NCI-H510A (cell line): ENCODE data around the gene ATF5.

Source experiments
- DNase-seq: peaks from one replicate; lab custom pipeline; 2025; lab: John Stamatoyannopoulos, UW

Gene ATF5, protein sequence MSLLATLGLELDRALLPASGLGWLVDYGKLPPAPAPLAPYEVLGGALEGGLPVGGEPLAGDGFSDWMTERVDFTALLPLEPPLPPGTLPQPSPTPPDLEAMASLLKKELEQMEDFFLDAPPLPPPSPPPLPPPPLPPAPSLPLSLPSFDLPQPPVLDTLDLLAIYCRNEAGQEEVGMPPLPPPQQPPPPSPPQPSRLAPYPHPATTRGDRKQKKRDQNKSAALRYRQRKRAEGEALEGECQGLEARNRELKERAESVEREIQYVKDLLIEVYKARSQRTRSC

DNA sequence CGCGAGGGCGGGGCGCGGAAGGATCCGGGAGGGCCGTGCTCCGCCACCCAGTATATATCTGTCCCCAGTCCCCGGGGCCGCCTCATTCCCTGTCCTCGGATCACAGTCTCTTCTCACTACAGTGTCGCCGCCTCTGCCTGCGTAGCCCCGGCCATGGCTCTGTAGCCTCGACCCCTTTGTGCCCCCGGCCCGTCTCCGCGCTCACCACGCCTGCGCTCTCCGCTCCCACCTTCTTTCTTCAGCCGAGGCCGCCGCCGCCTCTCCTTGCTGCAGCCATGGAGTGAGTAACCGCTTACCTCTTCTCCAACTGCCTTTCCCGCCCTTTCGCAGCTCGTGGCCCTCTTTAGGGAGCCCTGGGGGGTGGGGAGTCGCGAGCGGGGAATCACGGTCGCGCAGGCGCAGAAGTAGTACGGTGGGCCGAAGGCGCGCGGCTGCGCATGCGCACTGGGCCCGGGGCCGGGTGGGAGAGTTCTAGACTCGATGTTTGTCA, at the start of gene ATF5, which contains the start of gene NUP62:
ATF5 (plus strand) TSS at position 85 of the 490 bp plus-strand sequence. CDS start 1,646 bp downstream, outside the sequence.
NUP62 (minus strand) TSS at position 384 of the 490 bp plus-strand sequence. CDS start 19,697 bp downstream, outside the sequence.
- DNase-seq: peak; percentile 75

DNA sequence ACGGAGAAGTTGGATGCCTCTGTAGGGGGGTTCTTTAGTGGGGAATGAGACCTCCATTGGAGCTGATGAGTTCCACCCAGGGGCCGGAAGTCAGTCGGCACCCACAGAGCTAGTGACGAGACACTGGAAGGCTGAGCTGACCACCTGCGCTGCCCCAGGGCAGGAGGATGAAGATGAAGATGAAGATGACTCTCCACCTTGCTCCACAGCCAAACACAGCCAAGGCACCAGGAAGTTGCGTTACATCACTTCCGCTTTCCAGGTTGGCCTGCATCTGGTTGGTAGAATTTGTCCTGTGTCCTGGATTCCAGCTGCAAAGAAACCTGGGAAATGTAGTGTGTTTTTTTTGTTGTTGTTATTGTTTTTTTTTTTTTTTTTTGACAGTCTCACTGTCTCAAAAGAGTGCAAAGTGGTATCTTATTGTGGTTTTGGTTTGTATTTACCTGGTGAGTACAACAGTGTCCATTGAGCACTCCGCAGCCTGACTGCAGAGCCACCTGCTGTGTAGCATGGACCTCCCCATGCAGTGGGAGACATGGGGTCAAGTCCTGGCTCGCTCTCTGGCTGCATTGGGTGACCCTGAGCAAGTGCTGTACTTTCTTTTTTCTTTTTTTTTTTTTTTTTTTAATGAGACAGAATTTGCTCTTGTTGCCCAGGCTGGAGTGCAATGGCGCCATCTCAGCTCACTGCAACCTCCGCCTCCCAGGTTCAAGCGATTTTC, 49.6 kb upstream of the ATF5 start:
- DNase-seq: no peak

DNA sequence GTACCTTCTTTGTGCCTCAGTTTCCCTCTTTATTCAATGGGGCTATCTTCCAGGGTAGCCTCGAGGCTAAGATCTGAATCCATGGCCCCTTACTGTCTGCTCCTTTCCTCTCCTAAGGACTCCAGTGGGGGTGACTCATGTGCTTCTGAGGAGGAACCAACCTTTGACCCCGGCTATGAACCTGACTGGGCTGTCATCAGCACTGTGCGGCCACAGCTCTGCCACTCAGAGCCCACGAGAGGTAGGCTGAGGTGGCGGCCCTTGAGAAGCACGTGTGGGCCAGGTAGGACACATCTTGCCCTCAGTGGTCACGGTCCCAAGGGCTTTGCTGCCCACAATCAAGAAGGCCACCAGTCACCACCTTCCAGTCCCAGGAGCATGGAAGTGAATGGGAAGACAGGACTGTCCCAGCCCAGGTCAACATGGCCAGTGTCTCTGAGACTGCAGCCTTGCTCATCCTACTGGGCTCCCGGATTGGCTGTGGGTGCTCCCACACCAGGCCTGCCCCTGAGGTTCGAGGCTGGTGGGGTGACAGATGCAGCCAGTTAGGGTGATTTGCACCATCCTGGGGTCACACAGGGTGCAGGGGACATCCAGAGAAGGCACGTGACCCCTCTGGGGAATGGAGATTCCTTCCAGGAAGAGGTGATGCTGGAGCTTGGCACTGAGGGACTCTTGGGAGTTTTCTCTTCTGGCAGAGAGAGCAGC, 48.7 kb upstream of the ATF5 start:
- DNase-seq: no peak

DNA sequence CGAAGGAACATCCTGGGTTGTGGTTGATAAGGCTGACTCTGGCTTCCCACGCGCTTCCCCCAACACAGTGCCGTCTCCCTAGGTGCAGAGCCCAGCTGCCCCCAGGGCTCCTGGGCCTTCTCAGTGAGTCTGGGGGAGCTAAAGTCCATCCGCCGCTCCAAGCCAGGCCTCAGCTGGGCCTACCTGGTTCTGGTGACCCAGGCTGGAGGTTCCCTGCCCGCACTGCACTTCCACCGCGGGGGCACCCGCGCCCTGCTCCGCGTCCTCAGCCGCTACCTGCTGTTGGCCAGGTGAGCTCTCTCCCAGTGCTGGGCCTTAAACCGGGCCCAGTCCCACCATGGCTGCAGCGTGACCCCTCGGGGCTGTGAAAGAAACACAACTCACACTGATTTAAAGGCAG, 47.8 kb upstream of the ATF5 start:
- no peak for DNase-seq

DNA sequence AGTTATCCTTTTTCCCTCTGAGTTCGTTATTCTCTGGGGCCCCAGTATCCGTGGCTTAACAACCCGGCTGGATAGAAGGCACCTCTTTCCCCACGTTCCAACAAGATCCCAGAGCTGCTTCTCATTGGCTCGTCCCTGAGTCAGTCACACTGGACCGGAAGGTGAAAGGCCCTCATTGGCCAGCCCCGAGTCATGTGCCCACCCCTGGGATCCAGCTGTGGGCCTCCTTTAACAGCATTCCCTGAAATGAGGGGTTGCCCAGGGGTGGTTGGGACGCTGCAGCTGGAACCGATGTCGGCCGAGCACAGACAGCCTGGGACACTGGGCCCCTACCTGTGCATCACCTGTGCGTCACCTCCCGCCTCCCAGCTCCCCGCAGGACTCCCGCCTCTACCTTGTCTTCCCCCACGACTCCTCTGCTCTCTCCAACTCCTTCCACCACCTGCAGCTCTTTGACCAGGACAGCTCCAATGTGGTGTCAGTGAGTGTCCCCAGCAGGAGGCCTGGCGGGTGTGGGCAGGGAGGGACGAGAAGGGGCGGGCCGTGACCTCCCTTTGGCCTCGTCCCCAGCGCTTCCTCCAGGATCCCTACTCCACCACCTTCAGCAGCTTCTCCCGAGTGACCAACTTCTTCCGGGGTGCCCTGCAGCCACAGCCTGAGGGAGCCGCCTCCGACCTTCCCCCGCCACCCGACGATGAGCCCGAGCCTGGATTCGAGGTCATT, 47.2 kb upstream of the ATF5 start:
- DNase-seq: no peak

DNA sequence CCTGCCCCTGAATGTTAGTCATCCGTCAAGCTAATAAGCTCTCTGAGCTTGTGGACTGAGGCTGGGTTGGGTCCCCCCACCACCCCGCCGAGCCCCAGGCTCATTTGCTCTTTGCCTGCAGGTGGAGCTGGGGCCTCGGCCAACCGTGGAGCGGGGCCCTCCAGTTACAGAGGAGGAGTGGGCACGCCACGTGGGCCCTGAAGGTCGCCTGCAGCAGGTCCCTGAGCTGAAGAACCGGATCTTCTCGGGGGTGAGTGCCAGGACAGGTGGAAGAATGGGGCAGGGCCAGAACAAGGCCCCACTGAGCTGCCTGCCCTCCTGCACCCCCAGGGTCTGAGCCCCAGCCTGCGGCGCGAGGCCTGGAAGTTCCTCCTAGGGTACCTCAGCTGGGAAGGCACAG, 46.4 kb upstream of the ATF5 start:
- no peak for DNase-seq

DNA sequence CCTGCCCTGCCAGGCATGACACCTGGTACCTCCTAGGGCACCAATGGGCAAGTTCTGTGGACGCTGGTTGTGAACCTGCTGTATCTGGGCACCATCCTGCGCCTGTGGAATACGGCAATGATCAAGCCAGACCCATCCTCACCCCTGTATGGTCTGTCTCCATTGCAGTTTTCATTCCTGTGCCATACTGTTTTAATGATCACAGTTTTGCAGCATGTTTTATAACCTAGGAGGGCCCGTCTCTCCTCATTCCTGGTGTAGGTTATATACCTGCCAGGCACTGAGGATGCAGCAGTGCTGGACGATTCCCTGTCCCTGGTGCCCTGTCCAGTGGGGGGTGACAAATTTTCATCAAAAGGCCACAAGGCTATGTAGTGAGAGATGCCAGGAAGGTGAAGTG, 45.9 kb upstream of the ATF5 start:
- no peak for DNase-seq

DNA sequence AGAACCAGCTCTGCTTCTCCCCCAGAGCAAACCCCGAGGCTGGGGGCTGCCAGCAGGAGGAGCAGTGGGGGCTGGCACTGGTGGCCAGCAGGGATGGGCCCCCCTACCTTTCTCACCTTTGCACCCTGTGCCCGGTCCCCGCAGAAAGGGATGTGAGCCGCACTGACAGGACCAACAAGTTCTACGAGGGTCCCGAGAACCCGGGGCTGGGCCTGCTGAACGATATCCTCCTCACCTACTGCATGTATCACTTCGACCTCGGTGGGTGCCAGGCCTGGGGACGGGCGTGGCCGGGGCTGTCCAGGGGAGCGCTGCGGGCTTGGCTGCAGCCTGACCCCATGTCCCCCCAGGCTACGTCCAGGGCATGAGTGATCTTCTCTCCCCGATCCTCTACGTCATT, 44.9 kb upstream of the ATF5 start:
- no peak for DNase-seq

DNA sequence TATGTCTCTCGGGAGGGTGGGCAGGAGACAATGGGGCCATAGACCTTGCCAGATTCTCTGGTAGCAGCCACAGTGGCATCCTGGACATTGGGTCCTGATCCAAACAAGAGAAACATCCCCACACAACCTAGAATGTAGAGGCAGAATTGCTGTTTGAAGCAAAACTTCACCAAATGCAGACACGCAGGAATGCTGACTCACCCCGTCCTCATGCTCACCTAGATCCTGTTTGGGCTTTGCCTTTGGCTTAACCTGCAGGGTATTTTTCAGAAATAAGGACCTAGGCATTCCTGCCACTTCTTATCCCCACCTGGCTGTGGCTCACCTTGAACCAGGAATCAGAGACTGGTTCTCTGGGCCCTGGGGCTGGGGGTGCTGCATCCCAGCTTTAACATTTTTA, 44.2 kb upstream of the ATF5 start:
- no peak for DNase-seq

DNA sequence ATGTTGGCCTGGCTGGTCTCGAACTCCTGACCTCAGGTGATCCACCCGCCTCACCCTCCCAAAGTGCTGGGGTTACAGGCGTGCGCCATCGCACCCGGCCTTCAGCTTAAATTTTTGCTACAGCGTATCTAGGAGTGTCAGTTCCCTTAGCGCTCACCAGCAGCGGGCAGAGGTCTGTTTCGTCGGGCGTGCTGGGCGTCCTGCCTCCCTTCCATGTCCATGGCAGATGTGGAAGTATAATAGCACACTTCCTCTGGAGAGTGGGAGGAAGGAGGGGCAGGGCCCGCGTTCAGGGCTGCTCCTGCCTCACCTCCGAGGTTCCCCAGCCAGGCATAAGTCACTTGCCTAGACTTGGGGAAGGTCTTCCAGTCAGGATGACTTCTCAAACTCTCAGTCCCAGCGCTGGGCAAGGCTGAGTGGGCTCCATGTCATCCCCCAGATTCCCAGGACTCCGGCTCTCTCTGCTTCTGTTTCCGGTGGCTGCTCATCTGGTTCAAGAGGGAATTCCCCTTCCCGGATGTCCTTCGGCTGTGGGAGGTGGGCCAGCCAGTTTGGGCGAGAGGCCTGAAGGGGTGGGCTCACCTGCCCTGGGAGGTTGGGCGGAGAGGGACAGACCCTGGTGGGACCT, 41.9 kb upstream of the ATF5 start:
- no peak for DNase-seq

DNA sequence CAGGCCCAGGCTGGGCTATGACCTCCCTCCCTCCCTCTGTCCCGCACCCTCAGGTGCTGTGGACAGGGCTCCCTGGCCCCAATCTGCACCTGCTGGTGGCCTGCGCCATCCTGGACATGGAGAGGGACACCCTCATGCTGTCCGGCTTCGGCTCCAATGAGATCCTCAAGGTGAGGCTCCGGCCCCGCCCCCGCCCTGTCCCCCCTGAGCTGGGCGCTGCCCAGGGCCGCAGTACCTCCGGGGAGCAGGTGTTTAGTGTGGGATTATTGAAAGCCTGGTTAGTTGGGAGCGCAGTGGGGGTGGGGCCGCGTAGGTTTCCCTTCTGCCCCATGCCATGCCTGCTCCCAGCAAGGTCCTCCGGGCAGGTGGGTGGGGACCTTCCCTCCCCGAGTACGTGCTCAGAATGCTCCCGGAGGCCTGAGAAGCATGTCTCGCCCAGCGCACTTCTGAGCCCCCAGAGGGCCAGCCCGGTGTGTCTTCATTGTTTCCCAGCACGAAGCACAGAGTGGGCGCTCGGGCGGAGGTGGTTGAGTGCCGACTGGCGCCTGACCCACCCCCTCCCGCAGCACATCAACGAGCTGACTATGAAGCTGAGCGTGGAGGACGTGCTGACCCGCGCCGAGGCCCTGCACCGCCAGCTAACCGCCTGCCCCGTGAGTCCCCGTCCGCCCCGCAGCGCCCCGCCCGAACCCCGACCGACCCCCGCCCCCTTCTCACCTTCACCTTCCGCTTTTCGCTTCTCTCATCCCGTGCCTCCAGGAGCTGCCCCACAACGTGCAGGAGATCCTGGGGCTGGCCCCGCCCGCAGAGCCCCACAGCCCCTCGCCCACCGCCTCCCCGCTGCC, 41.1 kb upstream of the ATF5 start:
- DNase-seq: peak; percentile 32

DNA sequence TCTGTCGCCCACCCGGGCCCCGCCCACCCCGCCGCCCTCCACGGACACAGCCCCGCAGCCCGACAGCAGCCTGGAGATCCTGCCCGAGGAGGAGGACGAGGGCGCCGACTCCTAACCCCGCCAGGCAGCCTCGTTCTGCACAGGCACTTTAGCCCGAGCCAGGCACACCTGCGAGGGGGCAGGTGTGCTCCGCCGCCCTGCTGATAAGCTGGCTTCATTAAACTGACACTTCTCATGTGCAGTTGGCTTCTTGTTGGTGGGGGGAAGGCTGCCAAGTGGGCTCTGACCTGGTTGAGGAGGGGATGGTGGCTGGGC, 40.5 kb upstream of the ATF5 start:
- peak; percentile 40 for DNase-seq

DNA sequence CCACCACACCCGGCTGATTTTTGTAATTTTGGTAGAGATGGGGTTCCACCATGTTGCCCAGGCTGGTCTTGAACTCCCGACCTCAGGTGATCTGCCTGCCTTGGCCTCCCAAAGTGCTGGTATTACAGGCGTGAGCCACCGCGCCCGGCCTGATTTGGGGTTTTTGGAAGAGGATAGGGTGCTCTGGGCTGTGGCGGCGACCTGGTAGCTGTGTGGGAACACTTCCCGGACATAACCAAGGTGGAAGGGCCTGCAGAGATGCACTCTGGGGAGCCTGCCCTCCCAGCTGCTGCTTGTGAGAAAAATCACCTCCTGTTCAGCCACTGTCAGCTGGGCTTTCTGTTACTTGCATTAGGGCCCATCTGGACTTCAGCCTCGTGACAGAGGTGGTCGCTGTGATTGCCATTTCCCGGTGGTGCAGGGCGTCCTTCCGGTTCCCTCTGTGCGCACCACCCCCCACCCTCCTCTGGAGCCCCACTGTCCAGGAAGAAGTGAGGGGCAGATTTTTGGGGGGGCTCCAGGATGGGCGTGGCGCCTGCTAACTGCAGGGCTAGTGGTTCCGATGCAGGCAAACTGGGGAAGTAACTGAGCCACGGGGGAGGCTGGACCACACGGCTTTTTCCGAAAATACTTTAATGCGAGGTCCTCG, 39.8 kb upstream of the ATF5 start:
- no peak for DNase-seq

DNA sequence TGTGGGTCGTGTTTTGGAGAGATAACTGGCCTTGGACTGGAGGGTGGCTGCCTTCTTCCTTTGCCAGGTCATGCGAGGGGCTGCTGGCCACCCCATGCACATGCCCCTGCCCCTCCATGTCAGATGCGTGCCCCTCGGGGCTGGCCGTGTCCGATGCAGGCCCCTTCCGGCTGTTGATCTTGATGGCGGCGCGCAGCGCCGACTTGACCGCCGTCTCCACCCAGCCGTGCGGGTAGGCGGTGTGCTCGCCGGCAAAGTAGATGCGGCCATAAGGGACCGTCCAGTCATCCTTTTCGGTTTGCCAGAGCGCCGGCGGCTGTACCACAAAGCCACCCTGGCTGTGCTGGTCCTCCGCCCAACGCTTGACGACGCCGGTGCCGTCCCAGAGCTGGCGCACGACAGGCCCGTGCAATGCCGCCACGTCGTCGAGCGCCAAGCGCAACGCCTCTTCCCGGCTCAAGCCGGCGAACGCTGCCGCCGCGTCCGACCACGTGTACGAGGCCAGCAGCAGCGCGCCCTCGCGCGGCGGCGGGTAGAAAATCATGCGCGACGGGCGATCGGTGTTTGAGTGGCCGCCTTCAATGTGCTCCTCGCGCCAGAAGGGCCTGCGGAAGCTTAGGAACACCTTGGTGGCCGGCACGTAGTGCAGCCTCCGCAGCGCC, 39.2 kb upstream of the ATF5 start:
- no peak for DNase-seq

DNA sequence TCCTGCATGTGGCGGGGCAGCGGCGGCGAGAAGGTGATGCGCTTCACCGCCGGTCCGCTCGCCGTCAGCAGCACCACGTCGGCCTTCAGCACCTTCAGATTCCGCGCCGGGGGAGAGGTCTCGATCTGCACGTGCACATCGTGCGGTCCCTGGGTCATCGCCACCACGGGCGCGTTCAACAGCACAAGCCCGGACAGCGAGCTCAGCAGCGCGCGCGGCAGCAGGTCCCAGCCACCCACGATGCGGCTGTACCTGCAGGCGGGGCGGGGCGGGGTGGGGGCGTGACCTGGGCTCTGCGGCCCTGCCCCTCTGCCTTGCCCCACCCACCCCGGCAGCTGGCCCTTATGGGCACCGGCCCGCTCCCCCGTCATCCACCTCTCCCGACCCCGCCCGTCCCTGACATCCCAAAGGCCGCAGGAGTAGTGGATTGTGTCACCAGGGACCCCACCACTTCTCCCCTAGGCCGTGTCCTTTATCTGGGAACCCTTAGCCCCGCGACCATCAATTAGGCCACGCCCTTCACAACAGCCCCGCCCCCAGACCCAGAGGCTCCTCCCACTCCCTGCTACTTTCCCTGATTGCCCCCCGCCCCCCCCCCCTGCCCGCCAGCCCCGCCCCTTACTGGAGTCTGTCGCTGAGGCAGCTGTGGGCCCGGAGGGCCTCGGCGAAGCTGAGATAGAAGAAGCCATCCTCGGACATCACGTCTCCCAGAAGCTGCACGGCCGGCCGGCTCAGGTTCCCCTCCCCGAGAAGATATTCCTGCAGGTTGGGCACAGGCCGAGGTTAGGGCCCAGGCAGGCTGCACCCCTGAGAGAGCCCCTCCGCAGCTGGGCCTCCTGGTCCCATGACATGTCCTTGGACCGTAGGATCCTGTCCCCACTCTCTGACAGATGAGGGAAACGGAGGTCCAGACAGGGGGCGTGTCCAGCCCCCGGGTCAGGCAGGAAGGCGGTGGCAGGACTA, 38.4 kb upstream of the ATF5 start:
- DNase-seq: no peak

DNA sequence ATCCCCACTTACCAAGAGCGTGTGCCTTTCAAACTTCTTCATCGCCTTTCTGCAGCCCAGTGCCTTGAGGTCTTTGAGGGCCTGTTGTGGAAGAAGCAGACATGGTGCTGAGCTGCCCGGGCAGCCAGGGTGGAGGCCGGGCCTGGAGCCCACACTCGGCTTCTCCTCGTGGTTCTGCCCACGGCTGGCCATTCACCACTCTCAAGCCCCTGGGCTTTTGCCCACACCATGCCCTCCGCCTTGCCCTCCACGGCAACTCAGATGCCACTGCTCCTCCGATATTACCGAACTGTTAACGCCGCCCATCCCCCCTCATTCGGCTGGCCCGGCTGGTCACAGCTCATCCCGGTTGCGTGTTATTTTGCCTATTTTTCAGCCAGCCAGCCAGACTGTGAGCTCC, 37.6 kb upstream of the ATF5 start:
- DNase-seq: no peak

DNA sequence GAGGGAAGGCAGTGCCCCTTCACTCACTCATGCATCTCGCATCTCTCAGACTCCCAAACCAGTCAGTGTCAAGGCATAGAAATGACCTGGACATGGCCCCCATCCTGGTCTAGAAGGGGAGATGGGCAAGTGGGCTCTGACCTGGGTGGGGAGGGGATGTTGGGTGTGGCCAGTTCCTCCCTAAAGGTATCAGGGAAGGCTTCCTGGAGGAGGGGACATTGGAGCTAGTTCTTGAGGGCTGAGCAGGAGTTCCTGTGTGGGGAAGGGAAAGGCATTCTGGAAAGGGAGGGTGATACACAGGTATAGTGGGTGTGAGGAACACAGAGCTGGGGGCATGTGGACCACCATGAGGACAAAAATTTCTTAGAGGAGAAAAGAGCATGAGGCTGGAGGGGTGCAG, 36.3 kb upstream of the ATF5 start:
- no peak for DNase-seq

DNA sequence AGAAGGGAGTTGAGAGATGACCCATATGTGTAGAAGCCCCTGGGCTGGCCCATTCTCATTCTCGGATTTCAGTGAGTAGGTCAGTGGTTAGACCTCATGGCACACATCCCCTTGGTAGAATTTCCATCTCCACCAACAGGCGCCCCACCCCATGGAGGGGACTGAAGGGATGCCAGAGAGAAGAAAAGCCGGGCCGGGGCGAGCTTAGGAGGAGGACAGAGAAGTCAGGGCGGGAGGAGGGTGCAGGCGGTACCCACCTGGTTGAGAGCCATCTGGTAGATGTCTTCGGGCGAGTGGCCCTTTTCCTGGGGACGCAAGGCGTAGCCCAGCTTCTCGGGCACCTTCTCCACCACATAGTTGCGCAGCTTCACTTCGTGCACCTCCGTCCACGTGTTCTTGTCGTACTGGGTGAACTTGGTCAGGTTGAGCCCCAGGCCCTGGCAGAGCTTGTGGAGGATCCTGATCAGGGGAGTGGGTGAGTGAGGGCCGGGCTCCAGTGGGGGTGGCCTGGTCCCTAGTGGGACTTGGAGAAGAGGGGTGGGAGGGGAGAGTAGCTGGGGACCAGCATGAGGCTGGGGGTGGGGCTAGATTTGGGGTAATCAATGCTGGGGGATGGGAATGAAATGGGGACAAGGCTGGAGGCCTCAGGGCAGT, 34.9 kb upstream of the ATF5 start:
- no peak for DNase-seq
